Hepatic stellate cell (primary cell): Measurements from ENCODE around the gene SERGEF.

Experiments
- DNase-seq: peaks from one replicate; pipeline ENCODE4 v3.0.0; 2011; ENCODE audit warnings: low spot score

SERGEF gene

DNA sequence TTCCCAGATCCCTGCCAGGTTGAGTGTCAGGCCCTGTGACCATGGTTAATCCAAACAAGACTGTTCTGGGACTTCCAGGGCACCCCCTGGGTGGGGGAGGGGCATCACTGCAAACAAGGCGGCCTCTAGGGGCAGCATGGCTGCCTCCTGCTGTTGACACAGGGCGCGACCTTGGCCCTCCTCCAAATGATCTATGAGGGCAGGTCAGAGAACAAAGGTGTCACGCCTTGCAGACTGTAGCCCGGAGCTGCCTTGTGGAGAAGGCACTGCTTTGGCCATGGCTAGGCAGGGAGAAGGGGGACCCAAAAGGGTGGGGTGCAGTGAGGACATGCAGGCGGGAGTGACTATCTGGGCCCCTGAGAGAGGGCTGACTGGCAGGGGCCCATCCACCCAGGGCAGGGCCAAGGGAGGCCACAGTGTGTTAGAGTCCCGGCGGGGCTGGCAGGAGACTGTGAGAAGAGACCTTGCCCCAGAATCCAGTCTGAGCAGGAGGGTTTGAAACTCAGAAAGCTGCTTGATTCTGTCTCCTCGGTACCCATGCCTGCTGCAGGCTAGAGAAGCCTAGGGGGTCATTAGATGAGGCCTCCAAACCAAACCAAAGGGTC, 242.7 kb downstream of the SERGEF start:
- no peak for DNase-seq

DNA sequence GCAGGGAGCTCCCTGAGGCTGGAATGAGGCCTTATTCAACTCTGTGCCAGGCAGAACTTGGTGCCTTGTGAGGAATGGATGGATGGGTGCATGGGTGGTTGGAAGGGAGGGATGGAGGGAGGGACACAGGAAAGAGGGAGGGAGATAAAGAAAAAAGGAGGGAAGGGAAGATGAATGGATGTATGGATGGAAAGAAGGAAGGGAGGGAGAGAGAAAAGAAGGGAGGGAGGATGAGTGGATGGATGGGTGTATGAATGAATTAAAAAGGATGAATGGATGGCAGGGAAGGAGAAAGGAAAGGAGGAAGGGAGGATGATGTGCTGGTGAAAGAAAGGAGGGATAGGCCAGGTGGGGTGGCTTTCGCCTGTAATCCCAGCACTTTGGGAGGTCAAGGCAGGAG, 243.6 kb downstream of the SERGEF start:
- no peak for DNase-seq

DNA sequence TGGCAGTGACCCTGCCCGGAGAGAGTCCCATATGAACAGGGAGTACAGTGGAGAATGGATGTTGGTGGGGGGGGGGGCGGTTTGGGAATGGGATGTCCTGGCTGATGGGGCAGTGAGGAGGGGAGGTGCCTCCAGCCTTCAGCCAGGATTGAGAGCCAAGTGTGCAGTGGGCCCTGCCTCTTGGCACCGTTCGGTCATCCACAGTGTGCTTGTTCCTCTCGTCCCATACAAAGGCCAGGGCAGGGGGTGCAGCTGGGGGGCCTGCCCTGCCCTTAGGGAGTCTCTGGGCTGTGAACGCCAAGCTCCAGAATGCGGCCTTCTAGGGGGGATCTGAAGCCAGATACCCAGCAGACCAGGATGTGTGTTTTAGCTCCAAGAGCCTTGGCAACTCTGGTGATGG, 244.3 kb downstream of the SERGEF start:
- no peak for DNase-seq

DNA sequence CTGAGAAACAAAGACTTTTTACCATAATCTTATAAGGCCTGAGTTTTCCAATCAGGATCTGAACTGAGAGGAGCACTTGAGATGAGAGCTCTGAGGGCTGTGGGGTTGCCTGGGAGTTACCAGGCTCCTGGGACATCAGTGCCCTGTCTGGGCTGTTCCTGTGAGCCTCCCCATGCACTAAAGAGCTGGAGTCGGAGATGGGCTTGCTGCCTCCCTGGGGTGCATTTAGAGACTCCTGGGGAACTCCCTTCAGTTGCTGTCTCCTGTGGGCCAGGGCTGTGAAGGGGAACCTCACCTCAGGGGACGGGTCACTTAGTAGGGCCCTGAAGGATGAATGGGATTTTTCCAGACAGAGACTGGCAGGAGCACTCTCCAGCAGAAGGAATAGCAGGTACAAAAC, 244.9 kb downstream of the SERGEF start:
- DNase-seq: no peak

DNA sequence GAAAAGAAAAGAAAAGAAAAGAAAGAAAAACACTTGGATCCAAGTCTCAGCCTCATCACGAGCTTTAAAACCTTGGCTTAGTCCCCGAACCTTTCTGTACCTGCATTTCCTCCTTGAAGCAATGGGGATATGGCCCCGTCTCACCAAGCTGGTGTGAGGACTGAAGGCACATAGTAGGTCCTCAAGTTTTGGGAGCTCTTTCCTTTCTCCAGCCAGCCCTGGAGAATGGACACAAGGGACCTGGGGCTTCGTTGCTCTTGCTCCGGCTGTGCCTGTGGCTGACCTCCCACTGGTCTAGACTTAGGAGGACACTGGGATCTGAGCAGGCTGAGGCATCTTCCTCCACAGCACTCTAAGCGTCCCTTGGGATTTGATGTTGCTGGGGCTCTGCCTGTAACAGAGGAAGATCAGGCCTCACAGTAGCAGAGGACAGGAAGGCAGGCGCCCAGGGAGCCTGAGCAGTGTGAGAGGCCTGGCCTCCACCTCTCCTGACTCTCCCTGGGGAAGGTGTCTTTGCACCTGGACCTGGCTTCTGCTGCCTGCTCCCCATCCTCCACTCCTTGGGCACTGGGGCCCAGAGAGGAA, 245.5 kb downstream of the SERGEF start:
- peak; percentile 75 for DNase-seq

DNA sequence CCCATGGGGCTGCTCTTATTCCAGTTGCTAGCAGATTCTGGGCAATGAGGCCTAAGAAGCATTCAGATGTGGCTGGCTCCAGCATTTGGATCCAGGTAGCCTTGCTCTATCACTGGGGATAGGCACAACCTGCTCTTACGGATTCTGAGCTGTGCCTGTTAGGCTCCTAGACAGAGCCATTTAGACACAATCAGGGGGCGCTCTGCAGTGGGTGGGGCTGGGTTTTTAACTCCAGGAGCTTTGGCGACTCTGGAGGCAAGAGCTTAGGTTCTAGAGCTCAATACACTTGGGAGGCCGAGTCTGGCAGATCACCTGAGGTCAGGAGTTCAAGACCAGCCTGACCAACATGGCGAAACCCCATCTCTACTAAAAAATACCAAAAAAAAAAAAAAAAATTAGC, 246.3 kb downstream of the SERGEF start:
- DNase-seq: no peak

DNA sequence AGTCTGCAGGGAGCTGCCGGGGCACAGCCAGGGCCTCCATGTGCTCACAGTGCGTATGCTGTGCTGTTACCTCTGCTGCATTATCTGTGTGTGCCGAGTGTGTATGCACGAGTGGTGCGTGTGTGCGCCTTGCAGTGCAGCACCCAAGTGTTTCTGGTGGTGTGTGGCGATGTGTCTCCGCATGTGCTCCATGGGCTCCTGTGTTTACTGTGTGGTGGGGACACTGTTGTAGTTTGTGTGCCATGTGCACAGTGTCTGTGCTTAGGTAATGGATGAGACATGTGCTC, 246.8 kb downstream of the SERGEF start:
- DNase-seq: no peak

DNA sequence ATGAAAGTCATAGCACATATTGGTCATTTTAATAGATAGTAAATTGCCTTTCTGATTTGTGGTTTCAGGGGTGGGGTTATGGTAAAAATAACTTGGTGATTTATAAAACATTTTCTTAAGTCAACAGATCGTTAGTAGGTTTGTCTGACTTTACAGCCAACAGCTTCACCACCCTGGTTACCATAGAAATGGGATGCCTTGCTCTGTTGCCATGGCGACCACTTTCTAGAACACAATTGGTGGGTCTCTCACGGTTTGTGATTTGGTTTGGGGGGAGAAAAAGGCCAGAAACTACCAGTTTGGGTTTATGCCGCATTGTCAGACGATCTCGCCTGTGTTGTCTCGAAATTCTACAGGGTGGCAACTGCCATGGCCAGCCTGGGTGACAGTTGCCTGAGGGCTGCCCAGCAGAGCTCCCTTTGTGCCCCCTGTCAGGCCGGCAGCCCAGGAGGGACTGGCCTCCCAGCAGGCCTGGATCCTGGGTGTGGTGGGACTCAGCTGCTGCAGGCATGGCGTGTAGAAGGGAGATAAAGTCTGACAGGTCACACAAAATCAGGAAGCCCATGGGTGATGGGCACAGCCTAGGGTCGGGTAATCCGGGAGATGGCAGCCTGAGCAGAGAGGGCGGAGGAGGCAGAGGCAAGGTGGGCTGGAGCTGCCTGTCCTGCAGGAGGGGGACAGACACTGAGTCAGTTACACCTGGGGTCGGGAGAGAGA, 247.3 kb downstream of the SERGEF start:
- no peak for DNase-seq

DNA sequence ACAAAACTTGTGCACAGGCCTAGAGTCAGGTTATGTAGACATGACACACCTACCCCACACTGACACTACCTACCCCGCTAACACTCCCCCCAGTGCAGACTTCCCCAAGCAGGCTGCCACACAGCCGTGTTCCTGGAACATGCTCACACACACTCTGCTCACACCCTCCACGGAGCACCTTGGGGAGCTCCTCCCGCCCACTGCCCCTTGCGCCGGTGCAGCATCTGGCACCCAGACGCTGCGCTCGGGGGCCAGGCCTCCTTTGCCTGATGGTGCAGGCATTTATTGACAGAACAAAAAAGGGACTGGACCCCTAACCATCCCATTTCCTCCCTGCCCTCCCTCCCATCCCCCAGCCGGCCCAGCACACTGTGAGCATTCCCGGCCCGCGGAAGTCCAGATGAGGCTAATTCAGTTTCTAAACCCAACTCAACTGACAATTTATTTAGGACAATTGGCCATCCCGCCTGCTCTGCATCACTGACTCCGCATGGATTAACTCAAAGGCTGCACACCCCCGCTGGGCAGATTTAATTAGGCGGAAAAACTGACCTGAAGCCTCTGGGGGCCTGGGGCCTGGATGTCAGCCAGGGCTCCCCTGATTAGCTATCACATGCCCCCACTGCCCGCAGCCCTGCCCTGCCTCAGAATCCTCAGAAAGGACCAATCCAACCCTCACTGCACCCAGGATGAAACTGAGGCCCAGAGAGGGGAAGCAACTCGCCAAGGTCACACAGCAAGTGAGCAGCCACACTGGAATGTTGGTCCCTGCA, 248.2 kb downstream of the SERGEF start:
- DNase-seq: no peak

DNA sequence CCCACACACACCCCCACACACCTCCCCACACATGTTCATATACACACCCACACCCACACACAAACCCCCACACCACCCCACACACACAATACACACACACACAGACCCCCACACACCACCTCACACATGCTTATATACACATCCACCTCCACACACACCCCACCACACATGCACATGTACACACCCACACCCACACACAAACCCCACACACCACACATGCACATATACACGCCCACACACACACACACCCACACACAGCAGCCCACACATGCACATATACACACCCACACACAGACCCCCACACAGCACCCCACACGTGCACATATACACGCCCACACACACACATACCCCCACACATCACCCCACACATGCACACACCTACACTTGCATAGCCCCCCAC, 249.1 kb downstream of the SERGEF start:
- DNase-seq: no peak

DNA sequence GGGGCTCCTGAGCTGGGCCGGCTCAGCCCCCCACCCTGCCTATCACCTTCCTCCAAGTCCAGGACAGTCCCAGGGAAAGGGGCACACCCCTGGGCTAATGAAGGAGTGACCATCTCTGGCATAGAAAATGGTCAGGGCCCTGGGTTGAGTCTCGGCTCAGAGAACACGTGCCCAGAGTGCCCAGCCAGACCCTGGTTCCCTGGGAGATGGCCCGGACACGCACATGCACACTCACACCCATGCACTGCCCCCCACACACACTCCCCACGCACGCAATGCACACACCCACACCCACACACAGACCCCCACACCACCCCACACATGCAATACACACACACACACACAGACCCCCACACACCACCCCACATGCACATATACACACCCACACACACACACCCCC, 249.6 kb downstream of the SERGEF start:
- DNase-seq: no peak

DNA sequence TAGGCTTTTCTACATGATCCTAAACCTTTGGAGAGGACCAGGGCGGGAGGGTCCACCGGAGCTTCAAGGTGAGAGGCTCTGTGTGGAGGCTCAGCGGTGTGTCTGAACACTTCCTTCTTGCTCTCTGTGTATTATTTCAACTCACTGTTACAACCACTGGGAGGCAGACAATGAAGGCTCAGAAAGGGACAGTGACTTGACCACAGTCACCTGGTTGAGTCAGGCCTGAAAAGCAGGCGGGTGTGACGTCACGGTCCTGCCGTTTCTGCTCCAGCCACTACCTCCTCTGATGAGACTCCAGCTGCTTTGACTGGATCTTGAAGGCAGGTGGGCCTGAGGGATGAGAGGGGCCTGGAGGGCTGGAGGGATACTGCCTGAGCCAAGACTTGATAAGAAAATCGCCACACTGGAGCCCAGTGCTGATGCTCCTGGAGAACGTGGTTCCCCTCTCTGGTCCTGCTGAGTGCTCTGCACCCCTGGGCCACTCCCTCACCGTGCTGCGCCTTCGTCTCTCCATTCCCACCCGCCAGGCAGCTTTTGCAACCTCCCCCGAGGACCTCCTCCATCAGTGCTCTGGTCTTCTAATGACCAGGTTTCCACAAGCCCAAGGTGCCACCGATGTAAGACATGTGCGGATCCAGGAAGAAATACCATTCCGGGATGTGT, 250.4 kb downstream of the SERGEF start:
- no peak for DNase-seq

DNA sequence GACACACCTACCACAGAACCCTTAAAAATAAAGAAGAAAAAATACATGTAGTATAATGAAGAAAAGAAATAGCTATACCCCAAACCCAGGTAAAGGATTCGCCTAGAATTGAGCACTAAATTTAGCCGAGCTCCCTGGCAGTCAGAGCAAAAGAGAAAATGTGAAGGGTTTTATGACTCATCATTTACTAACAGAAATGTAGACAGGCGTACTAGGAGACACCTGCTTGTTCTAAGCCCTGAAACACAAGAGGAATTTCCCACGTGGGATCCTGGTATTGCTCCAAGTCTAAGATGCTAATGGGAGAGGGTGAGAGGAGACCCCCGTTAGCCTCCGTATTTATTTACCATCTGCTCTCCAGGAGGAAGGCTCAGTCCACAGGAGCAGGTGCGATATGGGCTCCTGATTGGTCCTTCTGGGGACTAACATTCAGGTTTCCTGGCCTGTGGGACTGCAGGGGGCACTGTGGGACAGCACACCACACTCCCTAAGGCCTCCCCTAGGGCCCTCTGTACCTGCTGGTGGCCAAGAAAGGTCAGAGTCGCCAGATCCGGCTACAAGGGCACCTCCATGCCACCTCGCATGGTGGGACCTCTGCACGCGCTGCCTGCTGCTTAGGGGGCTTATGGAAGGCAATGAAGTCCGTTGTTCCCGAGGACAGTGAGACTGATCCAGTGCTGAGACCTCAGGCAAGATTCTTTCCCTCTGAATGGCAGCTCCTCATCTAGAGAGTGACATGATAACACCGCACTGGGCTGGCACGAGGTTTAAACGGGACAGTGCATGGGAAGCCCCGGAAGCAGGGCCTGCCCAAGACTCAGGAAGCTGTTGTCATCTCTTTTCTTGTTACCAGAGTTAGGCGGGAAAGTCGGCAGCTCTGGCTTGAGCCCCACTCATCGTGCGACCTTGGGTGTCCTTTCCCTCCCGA, 252.5 kb downstream of the SERGEF start:
- DNase-seq: peak; percentile 63

DNA sequence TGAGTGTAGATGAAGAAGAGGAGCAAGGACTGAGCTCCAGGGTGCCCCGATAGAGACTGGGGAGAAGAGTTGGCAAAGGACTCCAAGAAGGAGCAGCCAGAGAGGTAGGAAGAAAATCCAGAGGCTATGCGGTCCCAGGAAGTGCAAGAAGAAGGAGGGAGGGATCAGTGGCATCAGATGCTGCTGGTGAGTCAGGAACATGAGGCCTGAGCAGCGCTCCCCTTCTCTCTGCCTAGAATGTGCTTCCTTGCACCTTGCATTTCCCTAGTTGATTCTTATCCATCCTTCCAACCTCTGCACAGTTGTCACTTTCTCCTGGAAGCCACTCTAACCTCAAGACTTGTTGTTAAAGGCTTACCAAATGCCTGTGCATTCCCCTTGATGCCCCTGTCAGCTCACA, 257.0 kb downstream of the SERGEF start:
- DNase-seq: no peak

DNA sequence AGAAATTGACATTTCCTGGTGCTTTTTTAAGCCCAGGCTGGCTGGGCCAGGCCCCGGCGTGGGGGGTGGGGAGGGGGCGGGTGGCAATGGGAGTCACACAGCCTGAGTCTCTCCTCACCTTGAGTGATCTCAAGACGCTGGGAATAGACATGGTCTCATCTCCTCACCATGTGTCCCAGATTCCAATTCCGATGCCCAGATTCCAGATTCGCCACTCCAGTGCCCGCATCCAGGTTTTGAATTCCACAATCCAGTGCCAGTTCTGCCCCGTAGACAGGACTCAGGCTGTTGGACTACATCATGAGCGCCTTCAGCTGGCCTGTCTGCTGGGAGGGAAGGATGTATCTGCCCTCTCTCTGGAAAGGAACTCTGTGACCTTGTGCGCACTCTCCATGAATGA, 259.2 kb downstream of the SERGEF start:
- DNase-seq: no peak

DNA sequence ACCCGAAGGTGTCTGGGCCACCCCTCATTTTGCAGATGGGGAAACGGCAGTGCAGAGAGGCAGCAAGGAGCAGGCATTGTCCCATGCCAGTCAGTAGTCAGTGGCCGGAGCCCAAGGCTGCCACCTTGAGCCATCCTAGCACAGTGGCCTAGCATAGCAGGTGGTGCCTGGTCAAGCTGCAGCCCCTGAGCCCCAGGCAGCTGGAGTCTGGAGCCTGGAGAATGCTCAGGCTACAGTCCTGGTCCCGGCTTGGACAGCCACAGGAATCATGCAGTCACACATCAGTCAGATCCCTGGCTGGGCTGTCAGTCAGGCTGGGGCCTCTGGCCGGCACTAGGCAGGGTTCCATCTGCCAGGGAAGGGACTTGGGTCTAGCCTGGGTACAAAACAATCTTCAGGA, 259.7 kb downstream of the SERGEF start:
- no peak for DNase-seq

DNA sequence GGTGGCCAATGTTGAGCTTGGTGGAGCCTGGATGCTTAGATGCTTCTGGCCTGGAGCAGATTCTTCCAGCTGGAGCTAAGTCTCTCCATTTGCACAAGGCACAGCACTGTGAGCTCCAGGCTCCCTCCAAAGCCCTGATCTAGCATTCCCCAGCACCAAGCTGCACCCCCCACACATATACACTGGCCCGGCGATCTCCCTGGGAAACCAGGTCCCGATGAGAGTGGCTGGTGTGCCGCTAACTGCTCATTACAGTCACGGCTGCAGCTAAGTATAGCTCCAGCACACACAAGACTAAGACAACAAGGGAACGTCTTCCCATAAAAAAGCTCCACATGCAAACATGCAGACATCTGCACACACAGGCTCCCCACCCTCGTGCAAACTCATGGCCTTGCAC, 260.7 kb downstream of the SERGEF start:
- no peak for DNase-seq

DNA sequence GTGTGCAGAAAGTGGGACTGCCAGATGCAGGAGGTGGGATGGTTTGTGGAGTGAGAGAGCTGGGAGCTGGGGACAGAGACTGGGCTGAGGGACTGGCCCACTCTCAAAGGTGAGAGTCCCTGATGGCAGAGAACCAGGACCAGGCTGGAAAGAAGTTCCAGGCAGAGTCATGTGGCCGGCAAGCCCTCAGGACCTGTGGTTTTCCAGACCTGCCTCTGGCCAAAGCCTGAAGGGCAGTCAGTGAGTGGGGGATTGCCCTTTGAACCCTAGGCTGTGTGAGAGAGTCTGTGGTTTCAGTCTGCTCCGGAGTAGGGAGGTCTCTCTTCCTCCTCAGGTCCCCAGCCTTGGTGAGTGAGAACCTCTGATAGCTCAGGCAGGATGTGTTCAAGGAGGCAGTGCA, 261.3 kb downstream of the SERGEF start:
- no peak for DNase-seq

DNA sequence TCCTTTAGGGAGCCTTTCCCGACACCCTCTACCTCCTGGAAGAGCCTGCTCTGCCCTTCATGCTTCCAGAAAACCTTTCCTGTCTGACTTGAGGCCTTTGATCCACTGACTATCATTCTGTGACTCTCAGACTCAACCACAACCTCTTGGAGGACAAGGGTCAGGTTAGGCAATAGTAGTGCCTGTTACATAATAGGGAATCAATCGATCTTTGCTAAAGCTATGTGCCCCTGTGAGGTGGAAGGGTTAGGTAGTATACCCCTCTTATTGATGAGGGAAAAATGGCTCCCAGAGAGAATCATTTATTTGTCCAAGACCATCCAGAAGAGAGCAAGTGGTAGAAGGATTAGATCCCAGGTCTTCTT, 262.1 kb downstream of the SERGEF start:
- no peak for DNase-seq

DNA sequence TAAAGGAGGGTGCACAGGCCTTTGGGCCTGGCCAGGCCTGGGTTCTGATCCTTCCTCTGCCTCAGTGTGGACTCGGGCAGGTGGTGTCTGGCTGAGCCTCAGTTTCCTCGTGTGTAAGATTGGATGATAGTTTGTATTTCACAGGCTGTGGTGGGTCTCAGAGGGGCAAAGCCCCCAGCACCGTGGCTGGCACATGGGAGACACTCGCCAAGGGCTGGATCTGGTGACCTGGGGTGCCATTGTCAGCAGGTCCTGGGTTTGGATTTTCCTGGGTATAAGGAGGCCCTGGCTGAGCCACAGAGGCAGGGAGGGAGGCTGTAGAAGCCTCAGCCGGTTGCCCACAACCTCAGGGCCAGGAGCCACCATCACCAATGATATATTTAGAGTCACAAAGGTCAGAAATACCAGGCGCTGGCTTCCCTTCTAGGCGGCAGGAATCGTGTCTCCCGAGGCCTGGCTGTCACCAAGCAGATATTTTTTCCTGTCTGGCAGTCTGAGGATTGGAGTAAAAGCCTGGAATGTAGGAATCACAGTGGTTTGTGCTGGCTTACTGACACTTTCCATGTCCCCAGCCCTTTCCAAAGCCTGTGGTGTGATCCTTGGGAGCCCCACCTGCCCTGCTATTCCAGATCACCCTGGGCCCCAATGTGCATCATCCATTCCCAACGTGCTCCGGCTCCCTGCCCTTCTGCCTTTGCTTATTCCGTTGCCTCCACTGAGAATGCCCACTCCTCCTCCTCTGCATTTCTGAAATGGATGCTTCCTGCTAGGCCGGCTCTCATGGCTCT, 262.6 kb downstream of the SERGEF start:
- no peak for DNase-seq
